GM18867 (cell line): ENCODE measurements around the gene TRIM41.

Source experiments
- ATAC-seq: cut with Tn5 transposase; IDR thresholded peaks from one replicate; pipeline ENCODE4 v1.9.1; 2021; ENCODE audit warnings: mild to moderate bottlenecking, moderate library complexity; ENCODE audit not compliant: unreplicated experiment

Gene TRIM41

GRCh38 chr5:181230551-181230950 is 7.5 kb downstream of the TRIM41 start:
- ATAC-seq: no peak

- no peak for ATAC-seq
These were observed 8.4 kb downstream of the TRIM41 start for GRCh38 chr5:181231432-181231831.

GRCh38 chr5:181232593-181232992 is 9.5 kb downstream of the TRIM41 start:
- ATAC-seq: no peak

GRCh38 chr5:181233088-181233800 is 10.2 kb downstream of the TRIM41 start:
- ATAC-seq: no peak

GRCh38 chr5:181233801-181234454 is 10.8 kb downstream of the TRIM41 start:
- ATAC-seq: no peak

- ATAC-seq: no peak
These were observed 11.6 kb downstream of the TRIM41 start for GRCh38 chr5:181234455-181235306.

GRCh38 chr5:181235323-181235688 is 12.2 kb downstream of the TRIM41 start:
- ATAC-seq: no peak

GRCh38 chr5:181235689-181236366 is 12.7 kb downstream of the TRIM41 start:
- ATAC-seq: no peak

GRCh38 chr5:181236471-181236870 is 13.4 kb downstream of the TRIM41 start:
- ATAC-seq: no peak

GRCh38 chr5:181236954-181237641 is 14.0 kb downstream of the TRIM41 start:
- no peak for ATAC-seq

GRCh38 chr5:181237729-181238385 is 14.8 kb downstream of the TRIM41 start:
- no peak for ATAC-seq

GRCh38 chr5:181239062-181239663 is 16.1 kb downstream of the TRIM41 start:
- no peak for ATAC-seq

- no peak for ATAC-seq
These were observed 18.4 kb downstream of the TRIM41 start for GRCh38 chr5:181241393-181241975.

- ATAC-seq: no peak
These were observed 19.0 kb downstream of the TRIM41 start for GRCh38 chr5:181242031-181242451.

GRCh38 chr5:181243018-181243563 is 20.0 kb downstream of the TRIM41 start:
- no peak for ATAC-seq

GRCh38 chr5:181243564-181244343 is 20.7 kb downstream of the TRIM41 start, which contains the start of gene RACK1:
Gene RACK1 (minus strand): TSS chr5:181243906. CDS start chr5:181243800, 106 bp downstream.
- ATAC-seq: peak; percentile 51

- ATAC-seq: peak; percentile 0
These were observed 22.6 kb downstream of the TRIM41 start for GRCh38 chr5:181245427-181246275.
